Measurements from ENCODE around the gene PLIN3. TPM values are rescaled to one million over a fixed set of nuclear protein-coding genes. Genes with fewer than 3 reads are reported as not detected.
"Not testable (repeated sequence)": the region's sequence is repeated elsewhere in the genome, so short reads cannot be mapped to it uniquely, and the experiment has no call there.

The PLIN3 gene
- total RNA-seq, 1 donor from 2014 or later = 6.9 TPM

DNA sequence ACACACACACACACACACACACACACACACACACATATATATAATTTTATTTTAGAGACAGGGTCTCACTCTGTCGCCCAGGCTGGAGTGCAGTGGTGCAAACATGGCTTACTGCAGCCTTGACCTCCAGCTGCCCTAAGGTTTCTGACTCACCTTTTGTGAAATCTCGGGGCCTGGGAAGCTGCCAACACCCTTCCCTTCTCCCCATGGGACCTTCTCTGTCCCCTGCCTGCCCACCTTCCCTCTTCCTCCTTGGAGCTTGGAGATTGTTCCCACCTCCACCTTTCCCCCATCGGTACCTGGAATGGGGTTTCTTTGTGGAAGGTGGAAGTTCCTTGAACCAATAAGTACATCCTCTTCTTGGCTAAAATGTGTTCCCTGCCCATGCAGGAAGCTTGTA, 28.9 kb upstream of the PLIN3 start:
- no peak for DNase-seq (ENCODE audit: low spot score in 2 of 2)

DNA sequence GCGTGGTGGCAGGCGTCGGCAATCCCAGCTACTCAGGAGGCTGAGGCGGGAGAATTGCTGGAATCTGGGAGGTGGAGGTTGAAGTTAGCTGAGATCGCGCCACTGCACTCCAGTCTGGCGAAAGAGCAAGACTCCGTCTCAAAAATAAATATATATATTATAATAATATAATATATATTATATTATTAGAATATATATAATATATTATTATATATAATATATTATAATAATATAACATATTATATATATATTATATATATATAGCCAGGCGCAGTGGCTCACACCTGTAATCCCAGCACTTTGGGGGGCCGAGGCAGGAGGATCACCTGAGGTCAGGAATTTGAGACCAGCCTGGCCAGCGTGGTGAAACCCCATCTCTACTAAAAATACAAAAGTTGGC, 25.5 kb upstream of the PLIN3 start:
- not testable (repeated sequence) for FAIRE-seq

More for the DNA sequence above, 28.9 kb upstream of the PLIN3 start:
- no peak for FAIRE-seq

DNA sequence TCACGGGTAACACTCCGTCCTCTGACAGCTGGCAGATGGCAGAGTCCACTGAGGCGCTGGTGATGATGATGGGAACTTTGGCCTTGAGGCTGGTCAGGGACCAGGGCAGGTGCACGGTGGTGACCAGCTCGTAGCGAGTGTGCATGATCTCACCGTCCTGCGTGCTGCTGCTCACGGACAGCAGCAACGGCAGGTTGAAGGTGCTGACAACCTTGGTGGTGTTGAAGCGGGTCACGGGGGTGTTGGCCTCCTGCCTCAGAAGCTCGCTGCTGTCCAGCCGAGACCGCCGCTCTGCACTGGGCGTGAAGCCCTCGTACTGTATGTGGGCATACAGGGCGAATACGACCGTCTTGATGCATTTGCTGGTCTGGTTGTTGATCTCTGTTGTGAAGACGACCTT, 23.6 kb upstream of the PLIN3 start:
- FAIRE-seq = no peak
- no peak for DNase-seq (ENCODE audit: low spot score in 2 of 2)

More for the DNA sequence above, 25.5 kb upstream of the PLIN3 start:
- not testable (repeated sequence) for DNase-seq (ENCODE audit: low spot score in 2 of 2)

DNA sequence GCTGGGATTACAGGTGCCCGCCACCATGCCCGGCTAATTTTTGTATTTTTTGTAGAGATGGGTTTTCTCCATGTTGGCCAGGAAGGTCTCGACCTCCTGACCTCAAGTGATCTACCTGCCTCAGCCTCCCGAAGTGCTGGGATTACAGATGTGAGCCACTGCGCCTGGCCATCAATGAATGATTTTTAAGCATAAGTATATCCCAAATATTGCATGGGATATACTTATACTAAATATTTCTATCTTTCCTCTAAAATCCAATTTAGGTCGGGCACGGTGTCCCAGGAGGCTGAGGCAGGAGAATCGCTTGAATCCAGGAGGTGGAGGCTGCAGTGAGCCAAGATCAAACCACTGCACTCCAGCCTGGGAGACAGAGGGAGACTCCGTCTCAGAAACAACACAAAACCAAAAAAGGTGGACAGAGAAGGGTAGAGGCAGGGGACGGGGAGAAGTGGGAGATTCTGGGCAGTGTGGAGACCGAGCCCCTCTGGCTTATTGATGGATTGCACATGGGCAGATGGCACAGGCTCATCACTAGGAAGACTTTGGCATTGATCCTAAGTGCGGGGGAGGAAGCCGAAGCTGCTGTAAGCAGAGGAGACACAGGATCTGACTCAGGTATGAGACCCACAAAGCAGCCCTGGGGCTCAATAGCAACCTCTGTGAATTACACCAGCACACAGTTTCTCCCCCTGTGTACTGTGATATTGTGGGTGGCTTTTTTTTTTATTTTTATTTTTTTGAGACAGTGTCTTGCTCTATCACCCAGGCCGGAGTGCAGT, 21.8 kb upstream of the PLIN3 start:
- no peak for DNase-seq (ENCODE audit: low spot score in 2 of 2)

DNA sequence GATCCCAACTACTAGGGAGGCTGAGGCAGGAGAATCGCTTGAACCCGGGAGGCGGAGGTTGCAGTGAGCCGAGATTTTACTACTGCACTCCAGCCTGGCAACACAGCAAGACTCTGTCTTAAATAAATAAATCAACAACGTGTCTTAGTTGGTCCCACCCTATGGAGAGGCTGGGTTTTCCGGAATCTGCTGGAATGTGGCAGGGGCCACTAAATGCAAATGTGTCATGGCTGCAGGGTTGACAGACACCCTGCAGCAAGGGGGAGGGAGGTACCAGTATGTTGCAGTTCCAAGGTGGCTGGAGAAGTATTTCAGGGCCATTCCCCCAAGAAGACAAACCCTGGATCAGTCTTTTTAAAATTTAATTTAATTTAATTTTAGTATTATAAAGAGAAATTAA, 20.3 kb upstream of the PLIN3 start:
- not testable (repeated sequence) for DNase-seq (ENCODE audit: low spot score in 2 of 2); FAIRE-seq

More for the DNA sequence above, 21.8 kb upstream of the PLIN3 start:
- FAIRE-seq = no peak

DNA sequence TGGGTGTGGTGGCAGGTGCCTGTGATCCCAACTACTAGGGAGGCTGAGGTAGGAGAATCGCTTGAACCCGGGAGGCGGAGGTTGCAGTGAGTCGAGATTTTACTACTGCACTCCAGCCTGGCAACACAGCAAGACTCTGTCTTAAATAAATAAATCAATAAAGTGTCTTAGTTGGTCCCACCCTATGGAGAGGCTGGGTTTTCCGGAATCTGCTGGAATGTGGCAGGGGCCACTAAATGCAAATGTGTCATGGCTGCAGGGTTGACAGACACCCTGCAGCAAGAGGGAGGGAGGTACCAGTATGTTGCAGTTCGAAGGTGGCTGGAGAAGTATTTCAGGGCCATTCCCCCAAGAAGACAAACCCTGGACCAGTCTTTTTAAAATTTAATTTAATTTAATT, 17.5 kb upstream of the PLIN3 start:
- not testable (repeated sequence) for FAIRE-seq; DNase-seq (ENCODE audit: low spot score in 2 of 2)

DNA sequence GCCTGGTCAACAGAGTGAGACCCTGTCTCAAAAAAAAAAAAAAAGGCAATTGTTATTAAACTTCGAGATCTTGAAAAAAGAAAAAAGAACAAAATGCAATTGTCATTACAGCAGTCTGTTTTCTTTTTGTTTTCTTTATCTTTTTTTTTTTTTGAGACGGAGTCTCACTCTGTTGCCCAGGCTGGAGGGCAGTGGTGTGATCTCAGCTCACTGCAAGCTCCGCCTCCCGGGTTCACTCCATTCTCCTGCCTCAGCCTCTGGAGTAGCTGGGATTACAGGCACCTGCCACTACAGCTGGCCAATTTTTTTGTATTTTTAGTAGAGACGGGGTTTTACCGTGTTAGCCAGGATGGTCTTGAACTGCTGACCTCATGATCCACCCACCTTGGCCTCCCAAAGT, 15.4 kb upstream of the PLIN3 start:
- DNase-seq (ENCODE audit: low spot score in 2 of 2); FAIRE-seq: not testable (repeated sequence)

DNA sequence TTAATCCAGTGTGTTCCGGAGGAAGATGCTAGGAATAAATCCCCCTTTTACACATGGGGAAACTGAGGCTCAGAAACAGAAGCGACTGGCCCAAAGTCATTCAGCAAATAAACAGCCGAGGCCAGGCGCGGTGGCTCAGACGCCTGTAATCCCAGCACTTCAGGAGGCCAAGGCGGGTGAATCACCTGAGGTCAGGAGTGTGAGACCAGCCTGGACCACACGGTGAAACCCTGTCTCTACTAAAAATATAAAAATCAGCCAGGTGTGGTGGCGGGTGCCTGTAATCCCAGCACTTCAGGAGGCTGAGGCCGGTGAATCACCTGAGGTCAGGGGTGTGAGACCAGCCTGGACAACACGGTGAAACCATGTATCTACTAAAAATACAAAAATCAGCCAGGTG, 11.6 kb upstream of the PLIN3 start:
- FAIRE-seq (no peak), DNase-seq (ENCODE audit: low spot score in 2 of 2) (no peak)

DNA sequence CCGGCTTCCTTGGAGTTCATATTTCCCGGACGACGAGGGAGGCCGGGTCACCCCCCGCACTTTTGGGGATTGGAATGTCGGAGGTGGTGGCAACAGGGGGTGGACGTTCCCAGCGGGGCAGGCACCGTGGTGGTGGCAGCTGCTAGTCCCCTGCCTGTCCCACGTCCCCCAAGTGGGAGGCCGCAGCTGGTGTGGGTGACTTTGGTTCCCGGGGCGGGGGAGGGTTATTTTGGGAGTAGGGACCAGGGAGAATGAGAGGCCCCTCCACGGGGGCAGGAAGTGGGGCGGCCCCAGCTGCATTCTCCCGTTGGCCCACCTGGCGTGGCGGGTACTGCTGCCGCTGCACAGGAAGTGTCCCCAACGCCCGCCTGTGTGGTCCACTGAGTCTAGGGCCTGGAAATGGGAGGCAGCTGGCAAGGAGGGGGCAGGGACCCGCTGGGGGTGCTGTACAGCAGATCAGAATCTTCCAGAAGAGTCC, 11.1 kb upstream of the PLIN3 start:
- peak; percentile 43 to 56 for DNase-seq (ENCODE audit: low spot score in 2 of 2)
- no peak for FAIRE-seq

DNA sequence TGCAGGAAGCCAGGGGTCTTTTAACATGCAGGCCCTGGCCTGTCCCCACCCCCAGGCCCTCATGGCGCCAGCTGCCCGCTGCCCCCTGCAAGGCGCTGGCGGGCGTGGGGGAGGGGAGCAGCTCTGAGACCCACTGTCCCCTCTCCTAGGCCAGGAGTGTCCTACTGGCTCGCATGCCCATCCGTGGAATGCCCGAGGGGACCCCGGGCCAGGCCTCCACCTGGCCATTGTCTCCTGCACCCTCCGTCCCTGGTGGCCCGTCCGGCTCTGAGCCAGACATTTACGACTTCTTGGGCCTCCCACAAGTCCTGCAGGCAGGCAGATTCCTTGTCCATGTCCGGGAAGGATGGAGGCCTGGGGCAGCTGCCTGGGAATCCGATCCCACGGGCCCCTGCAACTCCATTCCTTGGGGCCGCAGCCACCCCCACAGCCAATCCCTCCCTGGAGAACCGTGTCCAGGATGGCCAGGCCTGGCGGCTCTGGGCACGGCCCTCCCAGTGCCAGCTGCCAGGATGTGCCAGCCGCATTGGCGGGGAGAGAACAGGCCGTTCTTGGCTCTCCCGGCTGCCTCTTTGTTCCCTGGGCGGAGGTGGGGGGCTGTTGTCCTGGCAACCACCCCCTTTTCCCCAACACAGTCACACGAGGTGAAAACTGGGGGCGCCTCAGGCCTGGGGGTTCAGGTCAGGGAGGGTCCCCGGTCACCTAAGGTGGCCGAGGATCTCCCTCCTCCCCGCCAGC, 10.5 kb upstream of the PLIN3 start:
- FAIRE-seq (no peak), DNase-seq (ENCODE audit: low spot score in 2 of 2) (peak; percentile 84 to 86)

DNA sequence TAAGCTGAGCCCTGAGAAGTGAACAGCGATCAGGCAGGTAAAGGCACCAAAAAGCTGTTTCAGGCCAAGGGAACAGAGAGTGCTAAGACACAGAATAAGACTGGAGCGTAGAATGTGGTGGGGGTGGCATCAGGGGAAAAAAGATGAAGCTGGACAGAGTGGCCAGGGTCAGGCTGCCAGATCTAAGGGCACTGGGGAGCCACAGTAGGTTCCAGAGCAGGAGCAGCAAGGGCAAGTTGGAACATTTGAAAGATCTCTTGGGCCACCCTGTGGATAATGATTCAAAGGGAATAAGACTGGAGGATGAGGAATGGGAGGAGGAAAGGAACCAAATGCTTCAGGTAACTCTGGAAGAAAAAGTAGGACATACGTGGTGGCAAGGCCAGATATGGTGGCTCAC, 6.5 kb upstream of the PLIN3 start:
- no peak for FAIRE-seq

DNA sequence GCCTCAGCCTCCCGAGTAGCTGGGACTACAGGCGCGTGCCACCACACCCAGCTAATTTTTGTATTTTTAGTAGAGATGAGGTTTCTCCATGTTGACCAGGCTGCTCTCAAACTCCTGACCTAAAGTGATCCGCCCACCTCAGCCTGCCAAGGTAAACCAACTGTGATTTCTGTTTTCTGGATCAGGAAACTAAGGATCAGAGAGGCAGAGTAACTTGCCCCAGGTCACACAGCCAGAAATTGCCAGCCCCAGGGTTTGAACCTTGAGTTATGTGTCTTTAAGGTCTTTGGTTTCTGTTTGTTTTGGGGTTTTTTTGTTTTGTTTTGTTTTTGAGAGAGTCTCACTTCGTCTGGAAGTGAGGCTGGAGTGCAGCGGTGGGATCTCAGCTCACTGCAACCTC, 4.2 kb upstream of the PLIN3 start:
- FAIRE-seq = no peak

More for the DNA sequence above, 6.5 kb upstream of the PLIN3 start:
- DNase-seq (ENCODE audit: low spot score in 2 of 2) = no peak

DNA sequence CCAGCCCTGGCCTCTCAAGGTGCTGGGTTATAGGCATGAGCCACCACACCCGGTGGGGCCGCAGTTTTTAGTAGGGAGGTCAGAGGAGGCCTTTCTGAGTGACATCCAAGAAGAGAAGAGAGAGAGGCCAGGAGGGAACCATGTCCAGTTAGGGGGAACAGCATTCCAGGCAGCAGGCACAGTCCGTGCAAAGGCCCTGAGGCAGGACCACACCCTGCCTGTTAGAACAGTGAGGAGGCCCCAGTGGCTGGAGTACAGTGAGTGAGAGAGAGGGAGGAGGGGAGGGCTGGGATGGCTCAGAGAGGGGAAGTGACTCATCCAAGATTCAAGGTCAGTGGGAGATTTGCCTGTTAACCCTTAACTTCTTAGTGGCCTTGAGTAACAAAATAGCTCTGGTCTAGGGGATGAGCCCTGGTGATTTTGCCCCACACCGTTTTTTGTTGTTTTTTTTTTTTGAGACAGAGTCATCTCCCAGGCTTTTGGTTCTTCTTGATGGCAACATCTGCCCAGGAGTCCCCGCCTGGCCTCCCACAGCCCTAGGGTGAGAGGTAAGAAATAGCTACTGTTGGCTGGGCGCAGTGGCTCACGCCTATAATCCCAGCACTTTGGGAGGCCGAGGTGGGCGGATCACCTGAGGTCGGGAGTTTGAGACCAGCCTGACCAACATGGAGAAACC, 2.7 kb upstream of the PLIN3 start:
- FAIRE-seq (no peak), DNase-seq (ENCODE audit: low spot score in 2 of 2) (no peak)

More for the DNA sequence above, 4.2 kb upstream of the PLIN3 start:
- DNase-seq (ENCODE audit: low spot score in 2 of 2) = no peak

DNA sequence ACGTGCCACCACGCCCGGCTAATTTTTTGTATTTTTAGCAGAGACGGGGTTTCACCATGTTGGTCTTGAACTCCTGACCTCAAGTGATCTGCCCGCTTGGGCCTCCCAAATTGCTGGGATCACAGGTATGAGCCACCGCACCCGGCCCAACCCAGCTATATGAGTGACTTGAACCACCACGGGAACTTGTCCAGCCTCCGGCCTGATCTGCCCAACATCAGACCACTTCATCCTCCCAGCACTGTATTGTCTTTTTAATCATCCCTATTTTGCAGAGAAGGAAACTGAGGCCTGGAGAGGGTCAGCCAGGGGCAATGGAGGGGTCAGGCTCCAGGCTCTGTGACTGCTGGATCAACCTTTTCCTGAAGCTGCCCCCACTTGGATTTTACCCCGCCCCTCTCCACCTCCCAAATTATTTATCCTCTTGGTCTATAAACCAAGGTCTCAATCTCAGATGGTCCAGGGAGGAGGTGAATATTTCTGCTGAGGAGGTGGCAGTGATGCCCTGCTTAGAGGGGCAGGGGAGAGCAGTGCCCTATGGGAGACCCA, 893 bp upstream of the PLIN3 start:
- DNase-seq (ENCODE audit: low spot score in 2 of 2) (no peak), FAIRE-seq (no peak)

DNA sequence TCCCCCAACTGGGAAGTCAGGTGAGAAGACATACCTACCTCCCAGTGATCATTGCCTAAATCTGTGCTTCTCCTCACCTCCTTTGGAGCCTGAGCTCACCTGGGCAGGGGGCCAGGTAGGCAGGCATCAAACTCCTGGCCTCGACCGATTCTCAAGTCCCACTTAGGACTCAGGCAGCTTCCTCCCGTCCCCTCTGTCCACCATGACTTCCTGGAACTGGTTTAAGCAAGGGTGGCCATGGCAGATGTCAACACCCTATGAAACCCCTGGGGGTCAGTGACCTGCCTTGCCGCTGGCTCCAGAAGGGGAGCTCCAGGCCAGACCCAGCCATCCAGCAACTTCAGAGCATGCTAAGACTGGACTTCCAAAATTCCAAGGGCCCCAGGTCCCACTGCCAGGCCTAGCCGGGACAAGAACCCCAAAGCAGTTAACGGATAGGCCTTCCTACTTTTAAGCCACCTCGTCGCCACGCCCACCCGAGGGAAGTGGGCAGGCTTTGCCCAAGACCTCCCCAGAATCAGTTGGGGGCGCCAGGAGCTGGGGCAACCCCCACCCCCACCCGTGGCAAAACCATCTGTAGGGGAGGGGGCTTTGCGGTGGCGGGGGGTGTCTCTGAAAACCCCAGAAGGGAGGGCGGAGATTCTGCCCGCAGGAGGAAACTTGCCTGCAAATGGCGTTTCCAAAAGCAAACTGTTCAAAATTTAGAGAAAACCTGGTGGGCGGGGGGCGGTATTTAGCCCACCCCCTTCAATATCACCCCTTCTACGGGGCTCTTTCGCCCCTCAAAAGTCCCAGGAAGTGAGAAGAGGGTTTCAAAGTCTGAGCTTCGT, 657 bp downstream of the PLIN3 start:
- FAIRE-seq (no peak), DNase-seq (ENCODE audit: low spot score in 2 of 2) (no peak)

DNA sequence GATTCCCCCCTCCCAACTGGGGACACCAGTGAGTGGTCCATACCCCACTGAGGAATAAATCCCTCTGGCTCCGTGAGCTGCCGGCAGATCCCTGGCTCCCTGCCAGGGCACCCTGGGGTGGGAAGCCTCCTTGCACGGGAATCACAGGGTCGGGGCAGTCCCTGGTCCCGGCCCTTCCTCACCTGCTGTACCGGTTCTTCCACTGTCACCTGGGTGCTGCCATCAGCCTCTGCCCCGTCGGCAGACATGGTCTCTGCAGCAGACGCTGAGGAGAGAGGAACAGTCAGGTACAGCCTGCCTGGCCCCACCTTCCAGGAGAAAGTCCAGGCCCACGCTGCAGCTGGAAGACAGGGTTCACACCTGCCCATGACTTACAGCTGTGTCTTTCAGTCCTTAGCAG, 6.3 kb downstream of the PLIN3 start:
- FAIRE-seq (no peak), DNase-seq (ENCODE audit: low spot score in 2 of 2) (no peak)

DNA sequence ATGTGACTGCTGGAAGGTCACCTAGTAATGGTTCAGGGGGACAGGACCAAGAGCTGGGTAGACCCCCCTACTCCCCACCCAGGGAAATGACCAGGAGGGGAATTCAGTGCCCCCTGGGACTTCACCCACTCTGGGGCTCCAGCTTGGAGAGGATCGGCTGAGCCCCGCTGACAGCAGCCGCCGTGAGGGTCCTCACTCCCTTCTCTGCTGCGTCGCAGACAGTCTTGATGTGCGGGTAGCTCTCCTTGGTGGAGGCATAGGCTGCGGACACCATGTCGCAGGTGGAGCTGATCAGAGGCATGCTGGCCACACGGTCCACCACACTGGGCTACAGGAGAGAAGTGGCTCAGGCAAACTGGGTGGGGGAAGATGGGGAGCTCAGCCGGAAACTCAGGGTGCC, 7.8 kb downstream of the PLIN3 start:
- no peak for FAIRE-seq
- no peak for DNase-seq (ENCODE audit: low spot score in 2 of 2)

DNA sequence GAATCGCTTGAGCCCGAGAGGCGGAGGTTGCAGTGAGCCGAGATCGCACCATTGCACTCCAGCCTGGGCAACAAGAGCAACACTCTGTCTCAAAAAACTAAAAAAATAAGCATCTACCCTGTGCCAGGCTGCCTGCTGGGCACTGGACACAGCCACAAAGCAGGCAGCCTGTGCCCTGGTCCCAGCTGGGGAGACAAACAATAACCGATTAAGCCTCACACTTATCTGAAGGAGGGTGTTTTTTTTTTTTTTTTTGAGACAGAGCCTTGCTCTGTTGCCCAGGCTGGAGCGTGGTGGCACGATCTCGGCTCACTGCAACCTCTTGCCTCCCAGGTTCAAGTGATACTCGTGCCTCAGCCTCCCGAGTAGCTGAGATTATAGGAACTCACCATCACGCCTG, 11.0 kb downstream of the PLIN3 start:
- FAIRE-seq = not testable (repeated sequence)
- DNase-seq (ENCODE audit: low spot score in 2 of 2) = peak in 1 of 2 donors; percentile 46

DNA sequence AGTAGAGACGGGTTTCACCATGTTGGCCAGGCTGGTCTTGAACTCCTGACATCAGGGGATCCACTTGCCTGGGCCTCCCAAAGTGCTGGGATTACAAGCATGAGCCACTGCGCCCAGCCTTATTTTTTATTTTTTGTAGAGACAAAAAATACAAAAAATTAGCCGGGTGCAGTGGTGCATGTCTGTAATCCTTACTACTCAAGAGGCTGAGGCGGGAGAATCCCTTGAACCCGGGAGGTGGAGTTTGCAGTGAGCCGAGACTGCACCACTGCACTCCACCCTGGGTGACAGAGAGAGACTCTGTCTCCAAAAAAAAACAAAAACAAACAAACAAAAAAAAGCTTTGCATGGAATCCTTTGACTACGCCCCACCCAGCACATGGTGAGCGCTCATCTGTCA, 14.0 kb downstream of the PLIN3 start:
- not testable (repeated sequence) for DNase-seq (ENCODE audit: low spot score in 2 of 2); FAIRE-seq

DNA sequence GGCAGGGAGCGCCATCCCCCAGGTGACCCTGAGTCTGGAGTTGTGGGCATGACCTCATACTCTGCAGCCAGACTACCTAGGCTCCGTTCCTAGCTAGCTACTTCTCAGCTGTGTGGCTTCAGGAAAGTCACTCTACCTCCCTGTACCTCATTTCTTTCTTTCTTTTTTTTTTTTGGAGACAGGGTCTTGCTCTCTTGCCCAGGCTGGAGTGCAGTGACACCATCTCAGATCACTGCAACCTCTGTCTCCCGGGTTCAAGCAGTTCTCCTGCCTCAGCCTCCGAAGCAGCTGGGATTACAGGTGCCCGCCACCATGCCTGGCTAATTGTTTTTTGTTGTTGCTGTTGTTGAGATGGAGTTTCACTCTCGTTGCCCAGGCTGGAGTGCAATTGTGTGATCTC, 15.0 kb downstream of the PLIN3 start:
- no peak for DNase-seq (ENCODE audit: low spot score in 2 of 2)
- FAIRE-seq = no peak
